HepG2 (cell line): Measurements from ENCODE around the gene DIS3L2. TPM values are rescaled to one million over a fixed set of nuclear protein-coding genes. Genes with fewer than 3 reads are reported as not detected.

Source experiments
- ATAC-seq: fragments of 200-7000 bp; cut with Tn5 transposase; 3 replicates; pipeline ENCODE4 v1.9.1; 2020; ENCODE audit warnings: mild to moderate bottlenecking, moderate library complexity
- BruUV-seq: library from RNA; stranded (reverse); fragments of 400-500 nt; replicated peaks from 2 replicates; lab custom pipeline; 2021; lab: Mats Ljungman, UMichigan
- CTCF ChIA-PET: fragments of 300-600 bp; formaldehyde crosslinking; extraction: SDS; loops from one replicate; lab custom pipeline; 2021; ENCODE audit warnings: low total read pairs, inconsistent platforms, low intra/inter-chr PET ratio; lab: Yijun Ruan, JAX
- POLR2A ChIA-PET: fragments of 350-600 bp; sonication (Branson Sonifier 250); formaldehyde crosslinking; loops from one replicate; lab custom pipeline; 2020; ENCODE audit warnings: antibody characterized with exemption, inconsistent platforms; lab: Yijun Ruan, JAX
- DNase-seq: peaks from one replicate; pipeline ENCODE4 v3.0.0-alpha.2; 2015; ENCODE audit warnings: low spot score
- FAIRE-seq: peaks from 3 replicates; lab custom pipeline; 2011; peaks lifted over from hg19 to GRCh38; lab: Jason Lieb, UNC
- H2AFZ ChIP-seq: one replicate; pipeline ENCODE4 v1.6.1; 2011; ENCODE audit warnings: low read length, inconsistent platforms
- H3K27ac ChIP-seq: fragments of 300-600 bp; 3 replicates; pipeline ENCODE4 v1.8.0; 2011; ENCODE audit warnings: mixed run types, mild to moderate bottlenecking, mixed read lengths, low read length, inconsistent platforms; ENCODE audit not compliant: insufficient read depth; ENCODE audit errors: extremely low read length
- H3K27me3 ChIP-seq, 2 experiments: fragments of 200-600 bp in 1 of 2; 2 replicates in 1 of 2; 3 replicates in 1 of 2; pipeline versions ENCODE4 v1.6.0 to v1.8.0; 2011; ENCODE audit warnings: low read length in 2 of 2, mild to moderate bottlenecking in 2 of 2, moderate library complexity in 2 of 2, inconsistent platforms in 1 of 2; ENCODE audit not compliant: insufficient read depth in 2 of 2, control insufficient read depth in 1 of 2
- H3K36me3 ChIP-seq, 2 experiments: fragments of 200-600 bp in 1 of 2; replicated peaks in 1 of 2; 2 replicates in 1 of 2; 3 replicates in 1 of 2; pipeline versions ENCODE4 v1.5.1 to v1.8.0; 2011; ENCODE audit warnings: low read length in 2 of 2, inconsistent platforms in 1 of 2; ENCODE audit not compliant: insufficient read depth in 2 of 2, control insufficient read depth in 1 of 2
- H3K4me1 ChIP-seq: 2 replicates; pipeline ENCODE4 v1.5.1; 2012; ENCODE audit warnings: low read length, inconsistent platforms; ENCODE audit not compliant: insufficient read depth
- H3K4me2 ChIP-seq: 2 replicates; pipeline ENCODE4 v1.6.0; 2011; ENCODE audit warnings: low read depth, low read length, inconsistent platforms
- H3K4me3 ChIP-seq, 3 experiments: fragments of 200-600 bp in 1 of 3; sonication (generic), shearing (Covaris generic) in 1 of 3; replicated peaks in 1 of 3; 2 replicates each; pipeline ENCODE4 v1.5.1; 2011 to 2016; ENCODE audit warnings: low read length in 3 of 3, inconsistent platforms in 2 of 3, low read depth in 2 of 3, mild to moderate bottlenecking in 2 of 3, control low read depth in 1 of 3, mixed read lengths in 1 of 3; ENCODE audit not compliant: insufficient read depth in 1 of 3
- H3K79me2 ChIP-seq: one replicate; pipeline ENCODE4 v1.6.1; 2011; ENCODE audit warnings: low read length, inconsistent platforms; ENCODE audit not compliant: insufficient read depth
- H3K9ac ChIP-seq: 2 replicates; pipeline ENCODE4 v1.6.0; 2011; ENCODE audit warnings: mild to moderate bottlenecking, low read depth, low read length, inconsistent platforms; ENCODE audit not compliant: insufficient read depth
- H3K9me3 ChIP-seq: 2 replicates; pipeline ENCODE4 v1.5.1; 2012; ENCODE audit warnings: mild to moderate bottlenecking, low read length
- H4K20me1 ChIP-seq: 2 replicates; pipeline ENCODE4 v1.6.0; 2011; ENCODE audit warnings: inconsistent platforms, mild to moderate bottlenecking, low read length, moderate library complexity; ENCODE audit not compliant: insufficient read depth
- EZH2 ChIP-seq: conservative IDR thresholded peaks from 2 replicates; pipeline ENCODE4 v1.6.1; 2012; ENCODE audit warnings: mild to moderate bottlenecking, low read depth, low read length, moderate library complexity
- HDAC6 ChIP-seq: fragments of 200-600 bp; sonication (generic); IDR thresholded peaks from 2 replicates; pipeline ENCODE4 v1.7.0; 2017; ENCODE audit warnings: mild to moderate bottlenecking, antibody characterized with exemption, low read length, low read depth
- NFRKB ChIP-seq: fragments of 450-650 bp; IDR thresholded peaks from 2 replicates; pipeline ENCODE4 v1.6.1; 2017
- NFYC ChIP-seq: IDR thresholded peaks from 2 replicates; pipeline ENCODE4 v1.6.1; 2016; ENCODE audit warnings: missing genetic modification reagents, missing compliant biosample characterization
- SPEN ChIP-seq: sonication (generic); formaldehyde crosslinking; IDR thresholded peaks from 2 replicates; pipeline ENCODE4 v1.5.1; 2020; ENCODE audit warnings: low read depth, mild to moderate bottlenecking, missing genetic modification reagents
- TCF7L2 ChIP-seq: IDR thresholded peaks from 2 replicates; pipeline ENCODE4 v1.6.1; 2011; ENCODE audit warnings: mild to moderate bottlenecking, low read depth, low read length, moderate library complexity
- ZBTB33 ChIP-seq: sonication (generic); formaldehyde crosslinking; IDR thresholded peaks from 2 replicates; pipeline ENCODE4 v1.4.0; 2020; ENCODE audit warnings: missing genetic modification reagents
- ZBTB46 ChIP-seq: sonication (generic); formaldehyde crosslinking; IDR thresholded peaks from 2 replicates; pipeline ENCODE4 v1.4.0; 2020; ENCODE audit warnings: mild to moderate bottlenecking, missing genetic modification reagents, borderline replicate concordance
- ZNF263 ChIP-seq: sonication (generic); formaldehyde crosslinking; IDR thresholded peaks from 2 replicates; pipeline ENCODE4 v1.4.0; 2020; ENCODE audit warnings: missing genetic modification reagents
- ZNF496 ChIP-seq: sonication (generic); formaldehyde crosslinking; IDR thresholded peaks from 2 replicates; pipeline ENCODE4 v1.8.1; 2023; ENCODE audit warnings: mild to moderate bottlenecking, moderate library complexity, missing genetic modification reagents; ENCODE audit not compliant: insufficient replicate concordance
- ZNF670 ChIP-seq: sonication (generic); formaldehyde crosslinking; IDR thresholded peaks from 2 replicates; pipeline ENCODE4 v1.8.0; 2022; ENCODE audit warnings: mild to moderate bottlenecking, missing genetic modification reagents, borderline replicate concordance
- ZSCAN25 ChIP-seq: sonication (generic); formaldehyde crosslinking; IDR thresholded peaks from 2 replicates; pipeline ENCODE4 v1.8.0; 2022; ENCODE audit warnings: mild to moderate bottlenecking, missing genetic modification reagents
- WGBS: methylation state at CpG from one replicate; pipeline ENCODE4 v1.1.6; 2017; ENCODE audit warnings: low lambda C conversion rate; 5-methylcytosine and 5-hydroxymethylcytosine counted together
- in situ Hi-C: cut with HindIII; loops from 2 replicates; pipeline ENCODE4 v1.10.0; 2017; ENCODE audit warnings: low pct_unique_long_range_greater_than_20kb; ENCODE audit not compliant: extremely low pct_ligation_motif_present
- intact Hi-C: fragments of 100-400 bp; cut with micrococcal nuclease; formaldehyde crosslinking; loops from one replicate; pipeline ENCODE4 v1.10.0; 2022; ENCODE audit not compliant: unreplicated experiment
- polyA plus RNA-seq, 8 experiments: library from polyadenylated mRNA; depleted of rRNA in 3 of 8; stranded (reverse) in 7 of 8; unstranded in 1 of 8; fragments of >200 nt; fragmentation: Illumina TruSeq in 4 of 8; extraction: Trizol in 4 of 8; gene quantifications; 2 replicates each; pipeline versions ENCODE4 v1.2.1 to v1.2.3, GENCODE V29; 2011 to 2016; ENCODE audit warnings: low read depth in 4 of 8, missing spikeins in 1 of 8, mixed read lengths in 1 of 8; ENCODE audit not compliant: insufficient read depth in 1 of 8
- total RNA-seq, 5 experiments: library from RNA; depleted of rRNA; stranded (reverse); fragments of >200 nt; fragmentation: Illumina TruSeq; extraction: Trizol; gene quantifications; 2 replicates each; pipeline ENCODE4 v1.2.3, GENCODE V29; 2016; ENCODE audit warnings: low read depth in 1 of 5

DIS3L2 gene
- total and polyA plus RNA-seq, 2 of the 13 experiments (the other 11 are each of a cell fraction or from before 2014, with no cell fraction given), result 7.0 to 23.9 TPM

- BruUV-seq, result no TSS peak
- 97% methylated on average over 7 of the region's 7 CpGs for WGBS
- DNase-seq (no peak), ATAC-seq (no peak), FAIRE-seq (no peak)
- Histone ChIP-seq H3K4me2 (no peak overlapping the region), H3K4me1 (peaks cover 19% of the 10 kb centered on the region), H4K20me1 (no peaks in the 10 kb centered on the region), H3K9me3 (no peaks in the 10 kb centered on the region), H3K9ac (no peak overlapping the region), H3K27ac (no peak overlapping the region), H3K79me2 (no peaks in the 10 kb centered on the region), H3K27me3 (no peaks in the 10 kb centered on the region), H3K4me3 (no peak overlapping the region), H2AFZ (no peak overlapping the region), H3K36me3 (peaks cover 4 to 5% of the 10 kb centered on the region in 2 experiments; a peak in 3 of 5 replicates)
- CTCF ChIA-PET, result no interaction called here
- POLR2A ChIA-PET, result no interaction called here
- in situ Hi-C loops (no loop called here), intact Hi-C loops (no loop called here)
- TF ChIP-seq ZNF670 (CRISPR knock-in tag) (no peak), TCF7L2 (no peak), ZNF263 (CRISPR knock-in tag) (no peak), EZH2 (no peak), NFRKB (no peak), NFYC (CRISPR knock-in tag) (no peak), ZBTB46 (CRISPR knock-in tag) (no peak), ZSCAN25 (CRISPR knock-in tag) (no peak), HDAC6 (no peak), ZNF496 (CRISPR knock-in tag) (no peak), ZBTB33 (CRISPR knock-in tag) (no peak), SPEN (CRISPR knock-in tag) (no peak)
Observed at GRCh38 chr2:232306741-232307305, 345.3 kb downstream of the DIS3L2 start.
